HG02588 (cell line): Measurements from ENCODE around the gene MICU1.

Source experiments
- ATAC-seq: cut with Tn5 transposase; IDR thresholded peaks from one replicate; pipeline ENCODE4 v1.9.1; 2021; ENCODE audit warnings: mild to moderate bottlenecking, moderate library complexity; ENCODE audit not compliant: unreplicated experiment

The MICU1 gene

GRCh38 chr10:72319416-72320254 lies 306.2 kb downstream of the MICU1 start:
- peak; percentile 51 for ATAC-seq

GRCh38 chr10:72318418-72319262 lies 307.2 kb downstream of the MICU1 start:
- ATAC-seq = no peak
